Activated naive CD4-positive, alpha-beta T cell treated with anti-CD3 and anti-CD28 coated beads for 36 hours (primary cell): ENCODE results near the gene FBLN1. TPM values are rescaled to one million over a fixed set of nuclear protein-coding genes. Genes with fewer than 3 reads are reported as not detected.

ENCODE experiments used
- CTCF ChIA-PET: fragments of 350-600 bp; sonication (Branson Sonifier 250); formaldehyde crosslinking; loops from one replicate; lab custom pipeline; 2021; ENCODE audit warnings: antibody characterized with exemption; lab: Charles Lee
- DNase-seq: peaks from one replicate; pipeline ENCODE4 v3.0.0-alpha.2; 2020
- H3K27ac Mint-ChIP-seq: one replicate; pipeline ENCODE4 v1.8.0; 2021; ENCODE audit warnings: mild to moderate bottlenecking, mixed read lengths
- H3K27me3 Mint-ChIP-seq: one replicate; pipeline ENCODE4 v1.8.0; 2021; ENCODE audit warnings: low read depth, mixed read lengths
- H3K36me3 Mint-ChIP-seq: one replicate; pipeline ENCODE4 v1.8.0; 2021; ENCODE audit warnings: low read depth, mixed read lengths
- H3K4me1 Mint-ChIP-seq: one replicate; pipeline ENCODE4 v1.8.0; 2021; ENCODE audit warnings: low read depth, mixed read lengths
- H3K4me3 Mint-ChIP-seq: one replicate; pipeline ENCODE4 v1.8.0; 2021; ENCODE audit warnings: mild to moderate bottlenecking, moderate library complexity, mixed read lengths
- H3K9me3 Mint-ChIP-seq: one replicate; pipeline ENCODE4 v1.8.0; 2021; ENCODE audit warnings: mixed read lengths
- intact Hi-C: fragments of 100-400 bp; cut with micrococcal nuclease; formaldehyde crosslinking; loops from one replicate; pipeline ENCODE4 v1.15.1; 2023
- total RNA-seq, 2 experiments: library from RNA; stranded (reverse); gene quantifications; one replicate each; pipeline ENCODE4 v1.2.3, GENCODE V29; 2021

The FBLN1 gene
- total RNA-seq, 2 experiments from 2014 or later = not detected

- DNase-seq = no peak
- no peaks in the 10 kb centered on the region for H3K36me3 Mint-ChIP-seq
- intact Hi-C loops = no loop called here
- no peak overlapping the region for H3K27ac Mint-ChIP-seq
- H3K9me3 Mint-ChIP-seq = peaks cover 11% of the 10 kb centered on the region
- no peaks in the 10 kb centered on the region for H3K4me1 Mint-ChIP-seq
- no peak overlapping the region for H3K4me3 Mint-ChIP-seq
- CTCF ChIA-PET = no interaction called here
- peaks cover 6% of the 10 kb centered on the region for H3K27me3 Mint-ChIP-seq
These were observed 69.8 kb downstream of the FBLN1 start for GRCh38 chr22:45572444-45572843.

GRCh38 chr22:45574069-45574703, 71.5 kb downstream of the FBLN1 start:
- H3K4me1 Mint-ChIP-seq = no peaks in the 10 kb centered on the region
- CTCF ChIA-PET = interaction anchor here (0.6 kb wide), 2 partner anchors 49 to 81 kb away, joined by 3 read pairs; no protein-coding TSS in a partner anchor
- intact Hi-C loops = no loop called here

GRCh38 chr22:45575173-45575572, 72.5 kb downstream of the FBLN1 start:
- no peak for DNase-seq
- Mint-ChIP-seq H3K36me3 (no peaks in the 10 kb centered on the region), H3K27ac (no peak overlapping the region), H3K9me3 (peaks cover 9% of the 10 kb centered on the region), H3K4me1 (no peaks in the 10 kb centered on the region), H3K4me3 (no peak overlapping the region), H3K27me3 (peaks cover 5% of the 10 kb centered on the region)
- intact Hi-C loops = loop anchor here (5.0 kb wide), 1 partner anchor 72 kb away; no protein-coding TSS in a partner anchor
- CTCF ChIA-PET = interaction anchor here (0.6 kb wide), 2 partner anchors 48 to 82 kb away, joined by 3 read pairs; no protein-coding TSS in a partner anchor

More at GRCh38 chr22:45574069-45574703, 71.5 kb downstream of the FBLN1 start:
- Mint-ChIP-seq H3K9me3 (peaks cover 11% of the 10 kb centered on the region), H3K36me3 (no peaks in the 10 kb centered on the region), H3K27me3 (peaks cover 5% of the 10 kb centered on the region), H3K27ac (no peak overlapping the region), H3K4me3 (no peak overlapping the region)
- DNase-seq = no peak

- peaks cover 5% of the 10 kb centered on the region for H3K27me3 Mint-ChIP-seq
- no peaks in the 10 kb centered on the region for H3K36me3 Mint-ChIP-seq
- intact Hi-C loops = loop anchor here (5.0 kb wide), 1 partner anchor 72 kb away; no protein-coding TSS in a partner anchor
- H3K9me3 Mint-ChIP-seq = peaks cover 6% of the 10 kb centered on the region
- H3K27ac Mint-ChIP-seq = no peak overlapping the region
- no peak overlapping the region for H3K4me3 Mint-ChIP-seq
- DNase-seq = no peak
- H3K4me1 Mint-ChIP-seq = no peaks in the 10 kb centered on the region
- CTCF ChIA-PET = no interaction called here
These were observed 73.1 kb downstream of the FBLN1 start for GRCh38 chr22:45575607-45576272.

GRCh38 chr22:45576273-45576625, 73.6 kb downstream of the FBLN1 start:
- CTCF ChIA-PET = interaction anchor here (0.8 kb wide), 1 partner anchor 175 kb away, joined by 3 read pairs; no protein-coding TSS in a partner anchor
- no peaks in the 10 kb centered on the region for H3K36me3 Mint-ChIP-seq
- H3K4me1 Mint-ChIP-seq = no peaks in the 10 kb centered on the region
- intact Hi-C loops = loop anchor here (5.0 kb wide), 1 partner anchor 71 kb away; no protein-coding TSS in a partner anchor
- H3K4me3 Mint-ChIP-seq = no peak overlapping the region
- H3K27ac Mint-ChIP-seq = no peak overlapping the region
- peaks cover 4% of the 10 kb centered on the region for H3K9me3 Mint-ChIP-seq
- H3K27me3 Mint-ChIP-seq = peaks cover 5% of the 10 kb centered on the region
- DNase-seq = no peak

GRCh38 chr22:45576730-45577464, 74.2 kb downstream of the FBLN1 start:
- Mint-ChIP-seq H3K4me1 (no peaks in the 10 kb centered on the region), H3K27ac (no peak overlapping the region), H3K9me3 (no peaks in the 10 kb centered on the region), H3K4me3 (no peak overlapping the region), H3K36me3 (no peaks in the 10 kb centered on the region), H3K27me3 (peaks cover 5% of the 10 kb centered on the region)
- CTCF ChIA-PET = interaction anchor here (0.7 to 2.1 kb wide), 7 partner anchors 14 to 287 kb away, joined by 3 to 7 read pairs (median 3); no protein-coding TSS in a partner anchor
- DNase-seq = no peak
- intact Hi-C loops = loop anchor here (5.0 kb wide), 1 partner anchor 70 kb away; no protein-coding TSS in a partner anchor

GRCh38 chr22:45577746-45578523, 75.3 kb downstream of the FBLN1 start:
- Mint-ChIP-seq H3K27ac (no peak overlapping the region), H3K36me3 (no peaks in the 10 kb centered on the region), H3K4me1 (no peaks in the 10 kb centered on the region), H3K4me3 (no peak overlapping the region), H3K9me3 (no peaks in the 10 kb centered on the region), H3K27me3 (peaks cover 5% of the 10 kb centered on the region)
- DNase-seq = peak; percentile 86
- CTCF ChIA-PET = interaction anchor here (0.6 to 2.1 kb wide), 10 partner anchors 16 to 621 kb away, joined by 3 to 7 read pairs (median 3); no protein-coding TSS in a partner anchor
- intact Hi-C loops = loop anchor here (5.0 kb wide), 1 partner anchor 69 kb away; no protein-coding TSS in a partner anchor

- CTCF ChIA-PET = interaction anchor here (0.6 to 2.1 kb wide), 8 partner anchors 16 to 620 kb away, joined by 3 to 7 read pairs (median 3); no protein-coding TSS in a partner anchor
- H3K9me3 Mint-ChIP-seq = peaks cover 2% of the 10 kb centered on the region
- H3K27me3 Mint-ChIP-seq = peaks cover 5% of the 10 kb centered on the region
- H3K27ac Mint-ChIP-seq = no peak overlapping the region
- no peak overlapping the region for H3K4me3 Mint-ChIP-seq
- DNase-seq = no peak
- intact Hi-C loops = loop anchor here (5.0 kb wide), 1 partner anchor 69 kb away; no protein-coding TSS in a partner anchor
- peaks cover 4% of the 10 kb centered on the region for H3K4me1 Mint-ChIP-seq
- no peaks in the 10 kb centered on the region for H3K36me3 Mint-ChIP-seq
These were observed 76.0 kb downstream of the FBLN1 start for GRCh38 chr22:45578524-45579147.

GRCh38 chr22:45579306-45579705, 76.6 kb downstream of the FBLN1 start:
- peaks cover 5% of the 10 kb centered on the region for H3K27me3 Mint-ChIP-seq
- intact Hi-C loops = loop anchor here (5.0 kb wide), 1 partner anchor 68 kb away; no protein-coding TSS in a partner anchor
- peaks cover 5% of the 10 kb centered on the region for H3K4me1 Mint-ChIP-seq
- H3K9me3 Mint-ChIP-seq = peaks cover 3% of the 10 kb centered on the region
- no peaks in the 10 kb centered on the region for H3K36me3 Mint-ChIP-seq
- H3K27ac Mint-ChIP-seq = no peak overlapping the region
- no peak for DNase-seq
- no peak overlapping the region for H3K4me3 Mint-ChIP-seq
- CTCF ChIA-PET = no interaction called here

GRCh38 chr22:45579806-45580725, 77.4 kb downstream of the FBLN1 start:
- intact Hi-C loops = loop anchor here (5.0 kb wide), 1 partner anchor 67 kb away; no protein-coding TSS in a partner anchor
- Mint-ChIP-seq H3K4me1 (peaks cover 5% of the 10 kb centered on the region), H3K27me3 (peaks cover 5% of the 10 kb centered on the region), H3K27ac (no peak overlapping the region), H3K4me3 (no peak overlapping the region), H3K36me3 (no peaks in the 10 kb centered on the region), H3K9me3 (peaks cover 3% of the 10 kb centered on the region)
- no peak for DNase-seq
- CTCF ChIA-PET = no interaction called here
